ENCODE data around the gene CFAP20DC. TPM values are rescaled to one million over a fixed set of nuclear protein-coding genes. Genes with fewer than 3 reads are reported as not detected.

The CFAP20DC gene
- total and polyA plus RNA-seq, 2 of the 13 experiments (the other 11 are each of a cell fraction or from before 2014, with no cell fraction given), result not detected

DNA sequence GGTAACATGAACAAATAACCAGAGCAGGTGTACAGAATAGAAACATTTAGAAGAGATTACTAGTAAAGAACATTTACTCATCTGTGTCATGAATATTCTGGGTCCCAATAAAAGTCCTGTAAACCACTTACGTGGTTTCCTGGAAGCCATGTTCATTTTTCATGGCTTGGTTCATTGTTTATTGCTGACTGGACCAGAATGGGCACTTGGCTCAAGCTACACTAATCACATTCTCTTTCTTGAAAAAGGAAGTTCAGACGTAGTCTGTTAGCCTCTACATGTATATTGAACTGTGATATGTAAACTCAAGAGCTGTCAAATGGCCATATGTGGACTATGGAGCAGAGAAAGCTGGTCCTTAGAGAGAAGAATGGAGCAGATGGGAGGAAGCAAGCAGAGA lies 244.9 kb downstream of the CFAP20DC start:
- ATAC-seq, result no peak
- no peak overlapping the region for H3K4me2 ChIP-seq (ENCODE audit: low read depth, low read length)
- no peaks in the 10 kb centered on the region for H3K9me3 ChIP-seq (ENCODE audit: low read length)
- no peak for DNase-seq (ENCODE audit: low spot score)
- H3K79me2 ChIP-seq (ENCODE audit: insufficient read depth, low read length), result no peaks in the 10 kb centered on the region
- intact Hi-C loops (cut with micrococcal nuclease; ENCODE audit: unreplicated experiment), result no loop called here
- BruUV-seq (replicated peaks), result no TSS peak
- ChIA-PET POLR2A (no interaction called here), CTCF (ENCODE audit: low intra/inter-chr PET ratio, low total read pairs) (no interaction called here)
- no peak for FAIRE-seq
- no peak for TF ChIP-seq NR2F6 (IDR thresholded peaks at IDR 0.05)
- TF ChIP-seq NR2F6 (CRISPR knock-in tag; IDR thresholded peaks at IDR 0.05), result no peak
- peak; percentile 35 to 65; a peak in 2 of 4 replicates for TF ChIP-seq MAFK (conservative IDR thresholded peaks at IDR 0.05 in 1 of 2, IDR thresholded peaks at IDR 0.05 in 1 of 2; ENCODE audit: low read length in 2 of 2)
- no peak for TF ChIP-seq FOXO1 (CRISPR knock-in tag; IDR thresholded peaks at IDR 0.05)
- TF ChIP-seq MAFF (IDR thresholded peaks at IDR 0.05; ENCODE audit: low read depth, low read length), result peak; percentile 59; the same call in 1 of the 2 replicates
- TF ChIP-seq, protein P1, sequence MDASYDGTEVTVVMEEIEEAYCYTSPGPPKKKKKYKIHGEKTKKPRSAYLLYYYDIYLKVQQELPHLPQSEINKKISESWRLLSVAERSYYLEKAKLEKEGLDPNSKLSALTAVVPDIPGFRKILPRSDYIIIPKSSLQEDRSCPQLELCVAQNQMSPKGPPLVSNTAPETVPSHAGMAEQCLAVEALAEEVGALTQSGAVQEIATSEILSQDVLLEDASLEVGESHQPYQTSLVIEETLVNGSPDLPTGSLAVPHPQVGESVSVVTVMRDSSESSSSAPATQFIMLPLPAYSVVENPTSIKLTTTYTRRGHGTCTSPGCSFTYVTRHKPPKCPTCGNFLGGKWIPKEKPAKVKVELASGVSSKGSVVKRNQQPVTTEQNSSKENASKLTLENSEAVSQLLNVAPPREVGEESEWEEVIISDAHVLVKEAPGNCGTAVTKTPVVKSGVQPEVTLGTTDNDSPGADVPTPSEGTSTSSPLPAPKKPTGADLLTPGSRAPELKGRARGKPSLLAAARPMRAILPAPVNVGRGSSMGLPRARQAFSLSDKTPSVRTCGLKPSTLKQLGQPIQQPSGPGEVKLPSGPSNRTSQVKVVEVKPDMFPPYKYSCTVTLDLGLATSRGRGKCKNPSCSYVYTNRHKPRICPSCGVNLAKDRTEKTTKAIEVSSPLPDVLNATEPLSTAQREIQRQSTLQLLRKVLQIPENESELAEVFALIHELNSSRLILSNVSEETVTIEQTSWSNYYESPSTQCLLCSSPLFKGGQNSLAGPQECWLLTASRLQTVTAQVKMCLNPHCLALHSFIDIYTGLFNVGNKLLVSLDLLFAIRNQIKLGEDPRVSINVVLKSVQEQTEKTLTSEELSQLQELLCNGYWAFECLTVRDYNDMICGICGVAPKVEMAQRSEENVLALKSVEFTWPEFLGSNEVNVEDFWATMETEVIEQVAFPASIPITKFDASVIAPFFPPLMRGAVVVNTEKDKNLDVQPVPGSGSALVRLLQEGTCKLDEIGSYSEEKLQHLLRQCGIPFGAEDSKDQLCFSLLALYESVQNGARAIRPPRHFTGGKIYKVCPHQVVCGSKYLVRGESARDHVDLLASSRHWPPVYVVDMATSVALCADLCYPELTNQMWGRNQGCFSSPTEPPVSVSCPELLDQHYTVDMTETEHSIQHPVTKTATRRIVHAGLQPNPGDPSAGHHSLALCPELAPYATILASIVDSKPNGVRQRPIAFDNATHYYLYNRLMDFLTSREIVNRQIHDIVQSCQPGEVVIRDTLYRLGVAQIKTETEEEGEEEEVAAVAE (CRISPR knock-in tag; IDR thresholded peaks at IDR 0.05; ENCODE audit: borderline replicate concordance), result no peak
- 4% methylated on average over 2 of the region's 2 CpGs for WGBS (ENCODE audit: low lambda C conversion rate)
- no peak overlapping the region for H3K9ac ChIP-seq (ENCODE audit: insufficient read depth, low read depth, low read length)
- in situ Hi-C loops (cut with HindIII; ENCODE audit: extremely low pct_ligation_motif_present, low pct_unique_long_range_greater_than_20kb), result no loop called here
- H3K4me1 ChIP-seq (ENCODE audit: insufficient read depth, low read length), result no peaks in the 10 kb centered on the region
- no peaks in the 10 kb centered on the region for H4K20me1 ChIP-seq (ENCODE audit: insufficient read depth, low read length)
- no peak overlapping the region for H3K4me3 ChIP-seq (replicated peaks in 1 of 3; ENCODE audit: insufficient read depth in 1 of 3, low read depth in 2 of 3, low read length in 3 of 3)
- no peak overlapping the region for H3K27ac ChIP-seq (ENCODE audit: extremely low read length, insufficient read depth, low read length)
- peaks cover 0 to 1% of the 10 kb centered on the region in 2 experiments; a peak in 1 of 5 replicates for H3K27me3 ChIP-seq (ENCODE audit: control insufficient read depth in 1 of 2, insufficient read depth in 2 of 2, low read length in 2 of 2)
- no peaks in the 10 kb centered on the region for H3K36me3 ChIP-seq (replicated peaks in 1 of 2; ENCODE audit: control insufficient read depth in 1 of 2, insufficient read depth in 2 of 2, low read length in 2 of 2)
- no peak overlapping the region for H2AFZ ChIP-seq (ENCODE audit: low read length)

Measured in HepG2 (cell line).